GM12892 (cell line): ENCODE data around the gene MICAL3.

Source experiments
- POLR2A ChIP-seq: IDR thresholded peaks from 2 replicates; pipeline ENCODE4 v1.6.1; 2011; ENCODE audit warnings: low read depth, low read length, control low read depth
- POLR2AphosphoS5 ChIP-seq: IDR thresholded peaks from 2 replicates; pipeline ENCODE4 v1.6.1; 2011; ENCODE audit warnings: low read depth, low read length, control low read depth

DNA sequence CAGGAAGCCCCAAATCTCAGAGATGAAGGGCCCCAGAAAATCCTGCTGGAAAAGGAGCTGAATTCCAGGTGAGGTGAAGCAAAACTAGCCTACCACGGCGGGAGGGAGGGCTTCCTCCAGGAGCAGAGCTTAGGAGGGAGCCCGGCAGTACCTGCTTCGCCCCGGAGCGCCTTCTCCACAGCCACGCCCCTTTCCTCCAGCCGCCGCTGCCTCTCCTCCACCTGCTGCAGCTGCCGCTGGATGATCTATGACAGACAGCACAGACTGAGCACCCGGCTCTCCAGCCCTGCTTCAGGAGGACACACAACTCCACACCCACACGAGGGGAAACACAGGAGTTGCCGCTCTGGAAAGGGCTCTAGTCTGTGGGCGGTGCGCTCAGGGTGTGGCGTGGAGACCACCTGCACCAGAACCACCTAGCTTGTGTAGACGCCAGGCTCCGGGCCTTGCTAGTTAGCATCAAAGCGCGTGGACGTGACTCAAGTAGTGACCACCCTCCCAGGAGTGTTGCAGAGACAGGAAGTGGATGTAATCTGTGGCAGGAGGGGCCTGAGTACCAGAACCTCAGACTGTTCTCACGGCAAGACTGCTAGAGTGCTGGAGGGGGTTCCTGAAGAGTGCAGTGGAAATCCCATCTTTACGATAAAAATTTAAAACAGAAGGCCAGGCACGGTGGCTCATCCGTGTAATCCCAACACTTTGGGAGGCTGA lies 215.5 kb downstream of the MICAL3 start:
- TF ChIP-seq POLR2AphosphoS5: no peak
- TF ChIP-seq POLR2A: no peak
